ENCODE data around the gene CNGA3. TPM values are rescaled to one million over a fixed set of nuclear protein-coding genes. Genes with fewer than 3 reads are reported as not detected.

CNGA3 gene
- total RNA-seq, 1 donor from 2014 or later = 0.52 TPM

- Histone ChIP-seq H3K27me3 (ENCODE audit: control insufficient read depth in 3 of 3, insufficient read depth in 3 of 3, low read length in 3 of 3) (no peaks in the 10 kb centered on the region), H3K27ac (ENCODE audit: low read depth, low read length) (peak overlapping the region; percentile 32), H3K9me3 (ENCODE audit: control insufficient read depth in 3 of 3, low read length in 3 of 3) (no peaks in the 10 kb centered on the region), H3K36me3 (ENCODE audit: control insufficient read depth in 3 of 3, insufficient read depth in 3 of 3, low read length in 3 of 3) (no peaks in the 10 kb centered on the region), H3K9ac (ENCODE audit: low read depth in 1 of 3, low read length in 3 of 3) (peak overlapping the region; percentile 67 to 84 (median 72)), H3K4me1 (ENCODE audit: control insufficient read depth in 3 of 3, insufficient read depth in 3 of 3, low read length in 3 of 3) (peaks cover 12 to 14% (median 13%) of the 10 kb centered on the region in 3 donors), H3K4me3 (ENCODE audit: low read length in 3 of 3) (peak overlapping the region; percentile 81 to 89 (median 85))
These were observed 99.7 kb downstream of the CNGA3 start for GRCh38 chr2:98445683-98446581.

GRCh38 chr2:98446850-98447249, 100.6 kb downstream of the CNGA3 start:
- no peaks in the 10 kb centered on the region for H3K9me3 ChIP-seq (ENCODE audit: control insufficient read depth in 3 of 3, low read length in 3 of 3)
- peaks cover 15 to 17% (median 15%) of the 10 kb centered on the region in 3 donors for H3K4me1 ChIP-seq (ENCODE audit: control insufficient read depth in 3 of 3, insufficient read depth in 3 of 3, low read length in 3 of 3)
- H3K4me3 ChIP-seq (ENCODE audit: low read length in 3 of 3) = no peak overlapping the region
- no peaks in the 10 kb centered on the region for H3K36me3 ChIP-seq (ENCODE audit: control insufficient read depth in 3 of 3, insufficient read depth in 3 of 3, low read length in 3 of 3)
- no peak overlapping the region for H3K27ac ChIP-seq (ENCODE audit: low read depth, low read length)
- no peak overlapping the region for H3K9ac ChIP-seq (ENCODE audit: low read depth in 1 of 3, low read length in 3 of 3)
- no peaks in the 10 kb centered on the region for H3K27me3 ChIP-seq (ENCODE audit: control insufficient read depth in 3 of 3, insufficient read depth in 3 of 3, low read length in 3 of 3)

Other genes starting within 250 kb of the CNGA3 start
- gene INPP4A, start 98.4 kb downstream of the CNGA3 start, total RNA-seq = 12.5 TPM